HepG2 (cell line): ENCODE measurements around the gene SLC16A3. TPM values are rescaled to one million over a fixed set of nuclear protein-coding genes. Genes with fewer than 3 reads are reported as not detected.

Experiments used
- FOSL2 ChIP-seq: sonication (generic); formaldehyde crosslinking; IDR thresholded peaks from 2 replicates; pipeline ENCODE4 v1.4.0; 2020; ENCODE audit warnings: missing genetic modification reagents
- HMGXB4 ChIP-seq, 2 experiments: sonication (generic) in 1 of 2; formaldehyde crosslinking in 1 of 2; IDR thresholded peaks; 2 replicates each; pipeline versions ENCODE4 v1.4.0 to v1.6.1; 2018 to 2020; ENCODE audit warnings: missing genetic modification reagents in 2 of 2, borderline replicate concordance in 1 of 2, low read depth in 1 of 2, mild to moderate bottlenecking in 1 of 2, missing biosample characterization in 1 of 2
- ISL2 ChIP-seq: sonication (generic); formaldehyde crosslinking; IDR thresholded peaks from 2 replicates; pipeline ENCODE4 v1.5.0; 2020; ENCODE audit warnings: missing genetic modification reagents
- MTF1 ChIP-seq: sonication (generic); formaldehyde crosslinking; IDR thresholded peaks from 2 replicates; pipeline ENCODE4 v1.5.0; 2020; ENCODE audit warnings: missing genetic modification reagents
- MTF2 ChIP-seq: sonication (generic); formaldehyde crosslinking; IDR thresholded peaks from 2 replicates; pipeline ENCODE4 v1.5.0; 2020; ENCODE audit warnings: missing genetic modification reagents, borderline replicate concordance
- MYNN ChIP-seq: sonication (generic); formaldehyde crosslinking; IDR thresholded peaks from 2 replicates; pipeline ENCODE4 v1.4.0; 2020; ENCODE audit warnings: mild to moderate bottlenecking, low read depth, missing genetic modification reagents
- REPIN1 ChIP-seq: sonication (generic); formaldehyde crosslinking; IDR thresholded peaks from 2 replicates; pipeline ENCODE4 v1.8.0; 2022; ENCODE audit warnings: missing genetic modification reagents, low read depth, mild to moderate bottlenecking, borderline replicate concordance
- SRY ChIP-seq: sonication (generic); formaldehyde crosslinking; IDR thresholded peaks from 2 replicates; pipeline ENCODE4 v1.8.0; 2022; ENCODE audit warnings: mild to moderate bottlenecking, missing genetic modification reagents
- U2AF1 ChIP-seq: fragments of 200-400 bp; formaldehyde crosslinking; optimal IDR thresholded peaks from 2 replicates; pipeline ENCODE3; 2017; ENCODE audit warnings: mild to moderate bottlenecking, low read depth, low read length
- ZFX ChIP-seq: sonication (generic); formaldehyde crosslinking; IDR thresholded peaks from 2 replicates; pipeline ENCODE4 v1.4.0; 2020; ENCODE audit warnings: mild to moderate bottlenecking, low read depth, missing genetic modification reagents, moderate library complexity
- ZKSCAN1 ChIP-seq: fragments of 150-350 bp; IDR thresholded peaks from 2 replicates; pipeline ENCODE4 v1.6.1; 2014; ENCODE audit warnings: low read length
- ZNF274 ChIP-seq: sonication (generic); formaldehyde crosslinking; IDR thresholded peaks from 2 replicates; pipeline ENCODE4 v1.5.1; 2020; ENCODE audit warnings: mild to moderate bottlenecking, missing genetic modification reagents
- ZNF318 ChIP-seq: sonication (generic); formaldehyde crosslinking; IDR thresholded peaks from 2 replicates; pipeline ENCODE4 v1.4.0; 2020; ENCODE audit warnings: mild to moderate bottlenecking, missing genetic modification reagents
- ZNF333 ChIP-seq: sonication (generic); formaldehyde crosslinking; IDR thresholded peaks from 2 replicates; pipeline ENCODE4 v1.4.0; 2020; ENCODE audit warnings: mild to moderate bottlenecking, missing genetic modification reagents, borderline replicate concordance
- ZNF350 ChIP-seq: sonication (generic); formaldehyde crosslinking; IDR thresholded peaks from 2 replicates; pipeline ENCODE4 v1.4.0; 2020; ENCODE audit warnings: mild to moderate bottlenecking, low read depth, missing genetic modification reagents, borderline replicate concordance
- ZNF598 ChIP-seq: sonication (generic); formaldehyde crosslinking; IDR thresholded peaks from 2 replicates; pipeline ENCODE4 v1.5.1; 2020; ENCODE audit warnings: mild to moderate bottlenecking, missing genetic modification reagents, borderline replicate concordance
- ZSCAN22 ChIP-seq: sonication (generic); formaldehyde crosslinking; IDR thresholded peaks from 2 replicates; pipeline ENCODE4 v1.4.0; 2020; ENCODE audit warnings: mild to moderate bottlenecking, missing genetic modification reagents
- polyA plus RNA-seq, 8 experiments: library from polyadenylated mRNA; depleted of rRNA in 3 of 8; stranded (reverse) in 7 of 8; unstranded in 1 of 8; fragments of >200 nt; fragmentation: Illumina TruSeq in 4 of 8; extraction: Trizol in 4 of 8; gene quantifications; 2 replicates each; pipeline versions ENCODE4 v1.2.1 to v1.2.3, GENCODE V29; 2011 to 2016; ENCODE audit warnings: low read depth in 4 of 8, missing spikeins in 1 of 8, mixed read lengths in 1 of 8; ENCODE audit not compliant: insufficient read depth in 1 of 8
- total RNA-seq, 5 experiments: library from RNA; depleted of rRNA; stranded (reverse); fragments of >200 nt; fragmentation: Illumina TruSeq; extraction: Trizol; gene quantifications; 2 replicates each; pipeline ENCODE4 v1.2.3, GENCODE V29; 2016; ENCODE audit warnings: low read depth in 1 of 5

Gene SLC16A3
- total and polyA plus RNA-seq, 2 of the 13 experiments (the other 11 are each of a cell fraction or from before 2014, with no cell fraction given): 242 to 349 TPM

GRCh38 chr17:82246365-82247181 is 17.7 kb downstream of the SLC16A3 start (continued):
- TF ChIP-seq REPIN1 (CRISPR knock-in tag): 0 out of 2 replicates have a peak, but pooled peaks have one; percentile 35
- TF ChIP-seq HMGXB4 (CRISPR knock-in tag; IDR thresholded peaks at IDR 0.05; ENCODE audit: borderline replicate concordance in 1 of 2, low read depth in 1 of 2): no peak
- TF ChIP-seq ZNF333: no peak
- no peak for TF ChIP-seq ZNF598 (CRISPR knock-in tag)
- TF ChIP-seq SRY (CRISPR knock-in tag): no peak
- TF ChIP-seq FOSL2: peak; percentile 46; the same call in 1 of the 2 replicates
- no peak for TF ChIP-seq ZNF318
- TF ChIP-seq ZSCAN22 (CRISPR knock-in tag): no peak
- no peak for TF ChIP-seq ZKSCAN1
- TF ChIP-seq U2AF1: peak; percentile 50
- TF ChIP-seq ISL2 (CRISPR knock-in tag): no peak
- 0 out of 2 replicates have a peak, but pooled peaks have one; percentile 10 for TF ChIP-seq ZNF350 (CRISPR knock-in tag)
- TF ChIP-seq ZFX (CRISPR knock-in tag): 0 out of 2 replicates have a peak, but pooled peaks have one; percentile 17
- no peak for TF ChIP-seq MYNN (CRISPR knock-in tag)
- no peak for TF ChIP-seq MTF2 (CRISPR knock-in tag)
- TF ChIP-seq ZNF274 (CRISPR knock-in tag): no peak
- TF ChIP-seq MTF1 (CRISPR knock-in tag): no peak
